ENCODE data around the gene RGS12. TPM values are rescaled to one million over a fixed set of nuclear protein-coding genes. Genes with fewer than 3 reads are reported as not detected.

Gene RGS12
- total RNA-seq, 2 experiments from 2014 or later: 5.2 to 6.4 TPM

DNA sequence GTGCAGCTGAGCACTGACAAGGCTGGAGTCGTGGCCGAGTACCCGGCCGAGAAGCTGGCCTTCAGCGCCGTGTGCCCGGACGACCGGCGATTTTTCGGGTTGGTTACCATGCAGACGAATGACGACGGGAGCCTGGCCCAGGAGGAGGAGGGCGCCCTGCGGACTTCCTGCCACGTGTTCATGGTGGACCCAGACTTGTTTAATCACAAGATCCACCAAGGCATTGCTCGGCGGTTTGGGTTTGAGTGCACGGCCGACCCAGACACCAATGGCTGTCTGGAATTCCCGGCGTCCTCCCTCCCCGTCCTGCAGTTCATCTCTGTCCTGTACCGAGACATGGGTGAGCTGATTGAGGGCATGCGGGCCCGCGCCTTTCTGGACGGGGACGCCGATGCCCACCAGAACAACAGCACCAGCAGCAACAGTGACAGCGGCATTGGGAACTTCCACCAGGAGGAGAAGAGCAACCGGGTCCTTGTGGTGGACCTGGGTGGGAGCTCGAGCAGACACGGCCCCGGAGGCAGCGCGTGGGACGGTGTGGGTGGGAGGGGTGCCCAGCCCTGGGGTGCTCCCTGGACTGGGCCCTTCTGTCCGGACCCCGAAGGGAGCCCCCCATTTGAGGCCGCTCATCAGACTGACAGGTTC is 24.3 kb downstream of the RGS12 start:
- Histone ChIP-seq H3K9me3 (ENCODE audit: low read length) (no peaks in the 10 kb centered on the region), H3K4me3 (ENCODE audit: low read depth, low read length, poor library complexity, severe bottlenecking) (no peak overlapping the region), H3K4me2 (ENCODE audit: low read length) (no peak overlapping the region), H3K79me2 (ENCODE audit: insufficient read depth, low read depth, low read length) (no peaks in the 10 kb centered on the region), H3K36me3 (ENCODE audit: insufficient read depth, low read length) (no peaks in the 10 kb centered on the region), H3K27ac (ENCODE audit: low read depth, low read length, poor library complexity, severe bottlenecking) (no peak overlapping the region), H3K4me1 (ENCODE audit: insufficient read depth, low read length, poor library complexity, severe bottlenecking) (no peaks in the 10 kb centered on the region), H4K20me1 (ENCODE audit: insufficient read depth, low read length) (no peaks in the 10 kb centered on the region), H3K9me2 (ENCODE audit: insufficient read depth, low read length) (no peaks in the 10 kb centered on the region), H2AFZ (ENCODE audit: low read length) (no peak overlapping the region)
- intact Hi-C loops (cut with micrococcal nuclease; ENCODE audit: unreplicated experiment): no loop called here
- ChIA-PET POLR2A (no interaction called here), CTCF (ENCODE audit: unreplicated experiment) (no interaction called here)
- BruUV-seq (replicated peaks): no TSS peak
- DNase-seq (ENCODE audit: low spot score): no peak
- TF ChIP-seq, protein P1, sequence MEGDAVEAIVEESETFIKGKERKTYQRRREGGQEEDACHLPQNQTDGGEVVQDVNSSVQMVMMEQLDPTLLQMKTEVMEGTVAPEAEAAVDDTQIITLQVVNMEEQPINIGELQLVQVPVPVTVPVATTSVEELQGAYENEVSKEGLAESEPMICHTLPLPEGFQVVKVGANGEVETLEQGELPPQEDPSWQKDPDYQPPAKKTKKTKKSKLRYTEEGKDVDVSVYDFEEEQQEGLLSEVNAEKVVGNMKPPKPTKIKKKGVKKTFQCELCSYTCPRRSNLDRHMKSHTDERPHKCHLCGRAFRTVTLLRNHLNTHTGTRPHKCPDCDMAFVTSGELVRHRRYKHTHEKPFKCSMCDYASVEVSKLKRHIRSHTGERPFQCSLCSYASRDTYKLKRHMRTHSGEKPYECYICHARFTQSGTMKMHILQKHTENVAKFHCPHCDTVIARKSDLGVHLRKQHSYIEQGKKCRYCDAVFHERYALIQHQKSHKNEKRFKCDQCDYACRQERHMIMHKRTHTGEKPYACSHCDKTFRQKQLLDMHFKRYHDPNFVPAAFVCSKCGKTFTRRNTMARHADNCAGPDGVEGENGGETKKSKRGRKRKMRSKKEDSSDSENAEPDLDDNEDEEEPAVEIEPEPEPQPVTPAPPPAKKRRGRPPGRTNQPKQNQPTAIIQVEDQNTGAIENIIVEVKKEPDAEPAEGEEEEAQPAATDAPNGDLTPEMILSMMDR (conservative IDR thresholded peaks at IDR 0.05; ENCODE audit: low read length): no peak
- TF ChIP-seq EZH2phosphoT487 (IDR thresholded peaks at IDR 0.05; ENCODE audit: borderline replicate concordance, low read depth, low read length): no peak

DNA sequence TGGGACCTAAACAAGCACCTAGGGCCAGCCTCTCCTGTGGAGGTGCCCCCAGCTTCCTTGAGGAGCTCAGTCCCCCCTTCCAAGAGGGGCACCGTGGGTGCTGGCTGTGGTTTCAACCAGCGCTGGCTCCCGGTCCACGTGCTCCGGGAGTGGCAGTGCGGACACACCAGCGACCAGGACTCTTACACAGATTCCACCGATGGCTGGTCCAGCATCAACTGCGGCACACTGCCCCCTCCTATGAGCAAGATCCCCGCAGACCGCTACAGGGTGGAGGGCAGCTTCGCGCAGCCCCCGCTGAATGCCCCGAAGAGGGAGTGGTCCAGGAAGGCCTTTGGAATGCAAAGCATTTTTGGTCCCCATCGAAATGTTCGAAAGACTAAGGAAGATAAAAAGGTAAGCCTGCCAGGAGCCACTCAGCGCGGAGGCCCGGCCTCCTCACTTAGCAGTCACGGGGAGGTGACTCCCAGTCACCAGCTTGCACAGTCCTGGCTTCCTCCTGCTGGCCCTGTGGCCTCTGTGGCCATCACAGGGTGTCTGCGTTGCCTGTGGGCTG is 24.9 kb downstream of the RGS12 start:
- DNase-seq (ENCODE audit: low spot score): no peak
- TF ChIP-seq, protein P1 (conservative IDR thresholded peaks at IDR 0.05; ENCODE audit: low read length): no peak
- TF ChIP-seq EZH2phosphoT487 (IDR thresholded peaks at IDR 0.05; ENCODE audit: borderline replicate concordance, low read depth, low read length): no peak
- CTCF ChIA-PET (ENCODE audit: unreplicated experiment): no interaction called here
- Histone ChIP-seq H3K36me3 (ENCODE audit: insufficient read depth, low read length) (no peaks in the 10 kb centered on the region), H4K20me1 (ENCODE audit: insufficient read depth, low read length) (no peaks in the 10 kb centered on the region), H3K4me3 (ENCODE audit: low read depth, low read length, poor library complexity, severe bottlenecking) (no peak overlapping the region), H3K4me2 (ENCODE audit: low read length) (no peak overlapping the region), H3K9me3 (ENCODE audit: low read length) (no peaks in the 10 kb centered on the region), H3K79me2 (ENCODE audit: insufficient read depth, low read depth, low read length) (no peaks in the 10 kb centered on the region), H3K4me1 (ENCODE audit: insufficient read depth, low read length, poor library complexity, severe bottlenecking) (no peaks in the 10 kb centered on the region), H3K27ac (ENCODE audit: low read depth, low read length, poor library complexity, severe bottlenecking) (no peak overlapping the region), H3K9me2 (ENCODE audit: insufficient read depth, low read length) (no peaks in the 10 kb centered on the region), H2AFZ (ENCODE audit: low read length) (no peak overlapping the region)
- no TSS peak for BruUV-seq (replicated peaks)
- intact Hi-C loops (cut with micrococcal nuclease; ENCODE audit: unreplicated experiment): no loop called here
- POLR2A ChIA-PET: no interaction called here

DNA sequence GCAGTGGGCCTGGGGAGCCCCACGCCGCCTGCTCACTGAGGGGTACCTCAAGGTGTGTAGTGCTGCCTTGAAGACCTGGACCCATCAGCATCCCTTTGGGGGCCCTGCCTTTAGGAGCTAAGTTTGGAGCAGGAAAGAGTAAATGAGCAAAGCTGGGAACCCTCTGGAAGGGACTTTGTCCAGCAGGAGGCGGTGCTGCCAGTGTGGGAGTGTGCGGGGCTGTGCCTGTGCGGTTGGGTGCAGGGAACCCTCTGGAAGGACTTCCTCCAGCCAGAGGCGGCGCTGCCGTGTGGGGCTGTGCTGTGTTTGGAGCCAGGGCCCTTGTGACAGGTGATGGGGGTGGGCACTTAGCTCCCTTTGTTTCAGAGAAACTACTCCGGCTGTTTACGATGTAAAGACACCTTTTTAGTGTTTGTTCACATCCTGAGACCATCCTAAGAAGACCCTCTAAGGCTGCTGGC is 25.8 kb downstream of the RGS12 start:
- Histone ChIP-seq H3K9me2 (ENCODE audit: insufficient read depth, low read length) (no peaks in the 10 kb centered on the region), H3K36me3 (ENCODE audit: insufficient read depth, low read length) (no peaks in the 10 kb centered on the region), H3K27ac (ENCODE audit: low read depth, low read length, poor library complexity, severe bottlenecking) (no peak overlapping the region), H3K4me3 (ENCODE audit: low read depth, low read length, poor library complexity, severe bottlenecking) (no peak overlapping the region), H3K79me2 (ENCODE audit: insufficient read depth, low read depth, low read length) (no peaks in the 10 kb centered on the region), H3K4me2 (ENCODE audit: low read length) (no peak overlapping the region), H2AFZ (ENCODE audit: low read length) (no peak overlapping the region), H4K20me1 (ENCODE audit: insufficient read depth, low read length) (no peaks in the 10 kb centered on the region), H3K4me1 (ENCODE audit: insufficient read depth, low read length, poor library complexity, severe bottlenecking) (no peaks in the 10 kb centered on the region), H3K9me3 (ENCODE audit: low read length) (no peaks in the 10 kb centered on the region)
- intact Hi-C loops (cut with micrococcal nuclease; ENCODE audit: unreplicated experiment): no loop called here
- no peak for DNase-seq (ENCODE audit: low spot score)
- BruUV-seq (replicated peaks): no TSS peak
- POLR2A ChIA-PET: interaction anchor here (1.0 kb wide), 1 partner anchor 62 kb away, joined by 3 read pairs; no protein-coding TSS in a partner anchor
- CTCF ChIA-PET (ENCODE audit: unreplicated experiment): no interaction called here
- no peak for TF ChIP-seq EZH2phosphoT487 (IDR thresholded peaks at IDR 0.05; ENCODE audit: borderline replicate concordance, low read depth, low read length)
- TF ChIP-seq, protein P1 (conservative IDR thresholded peaks at IDR 0.05; ENCODE audit: low read length): no peak
